ENCODE data around the gene RNU11. TPM values are rescaled to one million over a fixed set of nuclear protein-coding genes. Genes with fewer than 3 reads are reported as not detected.
"Not testable (repeated sequence)": the region's sequence is repeated elsewhere in the genome, so short reads cannot be mapped to it uniquely, and the experiment has no call there.

Gene RNU11
- polyA plus RNA-seq, 2 of the 4 experiments (the other 2 are of a cell fraction) = not detected

- TF ChIP-seq RCOR1 (IDR thresholded peaks at IDR 0.05; ENCODE audit: low read depth, low read length) (no peak), ELK1 (IDR thresholded peaks at IDR 0.05; ENCODE audit: low read depth, low read length) (no peak), GATA3 (IDR thresholded peaks at IDR 0.05; ENCODE audit: borderline replicate concordance) (no peak), CHD4 (IDR thresholded peaks at IDR 0.05; ENCODE audit: borderline replicate concordance) (no peak), JUN (IDR thresholded peaks at IDR 0.05) (peak; percentile 77 to 86), EHF (CRISPR knock-in tag; IDR thresholded peaks at IDR 0.05) (no peak), TFCP2L1 (CRISPR knock-in tag; IDR thresholded peaks at IDR 0.05) (no peak), BCL3 (IDR thresholded peaks at IDR 0.05) (peak; percentile 92), CEBPB (IDR thresholded peaks at IDR 0.05) (no peak), RNF2 (IDR thresholded peaks at IDR 0.05; ENCODE audit: borderline replicate concordance, low read depth) (no peak), CHD2 (IDR thresholded peaks at IDR 0.05; ENCODE audit: low read length, partially characterized antibody) (no peak), MYC (IDR thresholded peaks at IDR 0.05; ENCODE audit: borderline replicate concordance, low read length) (peak; percentile 94), HEYL (CRISPR knock-in tag; IDR thresholded peaks at IDR 0.05) (no peak), ZC3H11A (IDR thresholded peaks at IDR 0.05) (no peak)
- TF ChIP-seq, protein P1, sequence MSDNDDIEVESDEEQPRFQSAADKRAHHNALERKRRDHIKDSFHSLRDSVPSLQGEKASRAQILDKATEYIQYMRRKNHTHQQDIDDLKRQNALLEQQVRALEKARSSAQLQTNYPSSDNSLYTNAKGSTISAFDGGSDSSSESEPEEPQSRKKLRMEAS (IDR thresholded peaks at IDR 0.05) = peak; percentile 97
- TF ChIP-seq, protein P2, sequence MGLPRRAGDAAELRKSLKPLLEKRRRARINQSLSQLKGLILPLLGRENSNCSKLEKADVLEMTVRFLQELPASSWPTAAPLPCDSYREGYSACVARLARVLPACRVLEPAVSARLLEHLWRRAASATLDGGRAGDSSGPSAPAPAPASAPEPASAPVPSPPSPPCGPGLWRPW (IDR thresholded peaks at IDR 0.05) = no peak
These were observed 5.4 kb upstream of the RNU11 start, which contains the start of gene TAF12 (continued) for GRCh38 chr1:28642847-28643635.

GRCh38 chr1:28644494-28644893 is 3.9 kb upstream of the RNU11 start:
- Histone ChIP-seq H3K4me1 (peaks cover 24% of the 10 kb centered on the region; the same call in 2 of the 3 replicates), H3K27ac (peak overlapping the region; percentile 95 to 97; a peak in 3 of 6 replicates), H3K4me2 (peak overlapping the region; percentile 91), H3K9me3 (no peaks in the 10 kb centered on the region), H3K4me3 (peak overlapping the region; percentile 67; the same call in 1 of the 3 replicates)
- ATAC-seq (no peak), DNase-seq (ENCODE audit: low read depth in 1 of 2, low spot score in 1 of 2) (no peak), FAIRE-seq (no peak)
- WGBS (ENCODE audit: missing lambda C conversion rate) = 91% methylated on average over 3 of the region's 3 CpGs
- TF ChIP-seq REST (IDR thresholded peaks at IDR 0.05) = no peak
- TF ChIP-seq CBX2 (IDR thresholded peaks at IDR 0.05; ENCODE audit: borderline replicate concordance, low read depth) = no peak
- no peak for TF ChIP-seq JUNB (IDR thresholded peaks at IDR 0.05)
- no peak for TF ChIP-seq RNF2 (IDR thresholded peaks at IDR 0.05; ENCODE audit: borderline replicate concordance, low read depth)
- POLR2A ChIA-PET = interaction anchor here (0.7 to 1.9 kb wide), 5 partner anchors 24 to 331 kb away, joined by 3 to 14 read pairs (median 3); partner anchors contain the start of genes GMEB1 and YTHDF2
- CTCF ChIA-PET = interaction anchor here (0.6 to 0.9 kb wide), 2 partner anchors 152 to 233 kb away, joined by 3 to 6 read pairs; no protein-coding TSS in a partner anchor

GRCh38 chr1:28645406-28645805 is 3.0 kb upstream of the RNU11 start:
- 92% methylated on average over 11 of the region's 11 CpGs for WGBS (ENCODE audit: missing lambda C conversion rate)
- not testable (repeated sequence) for H3K4me3 ChIP-seq; ATAC-seq; DNase-seq (ENCODE audit: low read depth in 1 of 2, low spot score in 1 of 2); H3K4me2 ChIP-seq; H3K27ac ChIP-seq; FAIRE-seq; H3K9me3 ChIP-seq
- ChIA-PET POLR2A (interaction anchor here (1.8 kb wide), 1 partner anchor 23 kb away, joined by 7 read pairs; the partner anchor contains the start of gene GMEB1), CTCF (interaction anchor here (0.6 kb wide), 1 partner anchor 151 kb away, joined by 3 read pairs; no protein-coding TSS in a partner anchor)
- H3K4me1 ChIP-seq = peaks cover 24% of the 10 kb centered on the region; the same call in 2 of the 3 replicates

Data from A549 (cell line).